Activated gamma-delta T cell treated with anti-CD3 and anti-CD28 coated beads, Interleukin-2, amount 50 U/mL, for 16 hours (primary cell): ENCODE data around the gene STC2.
"Not testable (repeated sequence)": the region's sequence is repeated elsewhere in the genome, so short reads cannot be mapped to it uniquely, and the experiment has no call there.

Experiments
- DNase-seq: peaks from one replicate; pipeline ENCODE4 v3.0.0-alpha.2; 2020; ENCODE audit warnings: low read depth

STC2 gene

GRCh38 chr5:173327948-173328843 lies at the start of gene STC2:
Gene STC2 (minus strand): TSS chr5:173328414. CDS start chr5:173328193, 221 bp downstream.
- no peak for DNase-seq

GRCh38 chr5:173371400-173371799 lies 43.2 kb upstream of the STC2 start:
- no peak for DNase-seq

- DNase-seq, result not testable (repeated sequence)
These were observed 35.2 kb upstream of the STC2 start for GRCh38 chr5:173363406-173363805.

- no peak for DNase-seq
These were observed 27.3 kb upstream of the STC2 start for GRCh38 chr5:173355561-173355960.

GRCh38 chr5:173354645-173355044 lies 26.4 kb upstream of the STC2 start:
- DNase-seq, result no peak

GRCh38 chr5:173352366-173353349 lies 24.4 kb upstream of the STC2 start:
- DNase-seq, result no peak

GRCh38 chr5:173342813-173343755 lies 14.9 kb upstream of the STC2 start:
- DNase-seq, result no peak

- DNase-seq, result no peak
These were observed 13.8 kb upstream of the STC2 start for GRCh38 chr5:173341961-173342430.

- DNase-seq, result no peak
These were observed 12.8 kb upstream of the STC2 start for GRCh38 chr5:173340984-173341383.

GRCh38 chr5:173340451-173340850 lies 12.2 kb upstream of the STC2 start:
- DNase-seq, result no peak

GRCh38 chr5:173339286-173339685 lies 11.1 kb upstream of the STC2 start:
- no peak for DNase-seq

GRCh38 chr5:173338380-173339015 lies 10.3 kb upstream of the STC2 start:
- DNase-seq, result no peak

- DNase-seq, result no peak
These were observed 6.6 kb upstream of the STC2 start for GRCh38 chr5:173334808-173335207.

GRCh38 chr5:173333925-173334661 lies 5.9 kb upstream of the STC2 start:
- DNase-seq, result no peak

- DNase-seq, result peak; percentile 39
These were observed 3.8 kb upstream of the STC2 start for GRCh38 chr5:173331956-173332479.

- no peak for DNase-seq
These were observed 3.1 kb upstream of the STC2 start for GRCh38 chr5:173331287-173331686.

- DNase-seq, result no peak
These were observed 2.4 kb upstream of the STC2 start for GRCh38 chr5:173330338-173331206.

GRCh38 chr5:173329491-173330337 lies 1.5 kb upstream of the STC2 start:
- DNase-seq, result no peak
